C4-2B (cell line): Measurements from ENCODE around the gene MYL2.

Source experiments
- CTCF ChIP-seq: fragments of 450-650 bp; conservative IDR thresholded peaks from 2 replicates; pipeline ENCODE4 v1.5.1; 2017; ENCODE audit warnings: mild to moderate bottlenecking
- ZFX ChIP-seq: fragments of 450-650 bp; IDR thresholded peaks from 2 replicates; pipeline ENCODE4 v1.6.1; 2017

DNA sequence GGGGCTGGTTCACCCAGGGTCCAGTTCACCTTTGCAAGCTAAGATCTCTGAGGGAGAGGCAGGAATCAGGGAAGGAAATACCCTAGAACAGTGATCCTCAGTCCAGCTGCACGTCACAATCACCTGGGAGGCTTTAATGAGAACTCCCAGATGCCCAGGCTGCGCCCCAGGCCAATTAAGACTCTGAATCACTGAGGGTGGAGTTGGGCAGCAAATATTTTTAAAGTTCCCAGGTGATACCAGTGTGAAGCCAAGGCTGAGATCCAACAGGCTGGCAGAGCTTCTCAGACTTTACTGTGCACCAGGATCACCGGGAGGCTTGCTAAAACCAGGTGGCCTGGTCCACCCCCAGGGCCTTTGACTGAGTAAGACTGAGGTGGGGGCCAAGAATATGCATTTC is 23.8 kb downstream of the MYL2 start:
- no peak for TF ChIP-seq CTCF
- TF ChIP-seq ZFX, result no peak
